ENCODE results near the gene CIB4. TPM values are rescaled to one million over a fixed set of nuclear protein-coding genes. Genes with fewer than 3 reads are reported as not detected.

Gene CIB4
- total and polyA plus RNA-seq, 2 donors from 2014 or later: not detected

- H3K27me3 ChIP-seq (ENCODE audit: control insufficient read depth, insufficient read depth, low read length): no peaks in the 10 kb centered on the region
Measured at GRCh38 chr2:26574066-26574899, 66.9 kb downstream of the CIB4 start.

GRCh38 chr2:26573241-26573925 is 67.8 kb downstream of the CIB4 start:
- H3K27ac ChIP-seq (ENCODE audit: low read depth in 2 of 2, low read length in 2 of 2): no peak overlapping the region
- H3K36me3 ChIP-seq (ENCODE audit: control insufficient read depth in 2 of 3, insufficient read depth in 3 of 3, low read length in 3 of 3): no peaks in the 10 kb centered on the region
- no peak for TF ChIP-seq CTCF (IDR thresholded peaks at IDR 0.05; ENCODE audit: borderline replicate concordance, extremely low read depth, insufficient read depth)
- no peaks in the 10 kb centered on the region for H3K4me1 ChIP-seq (ENCODE audit: control insufficient read depth in 2 of 3, insufficient read depth in 2 of 3, low read depth in 1 of 3, low read length in 3 of 3)
- intact Hi-C loops (cut with DNase I): no loop called here
- H3K27me3 ChIP-seq (ENCODE audit: control insufficient read depth, insufficient read depth, low read length): no peaks in the 10 kb centered on the region
- no peaks in the 10 kb centered on the region for H3K9me3 ChIP-seq (ENCODE audit: control insufficient read depth in 2 of 3, insufficient read depth in 1 of 3, low read length in 3 of 3)
- no peak overlapping the region for H3K4me3 ChIP-seq (ENCODE audit: low read length in 3 of 3)
- no peak for FAIRE-seq
- H3K9ac ChIP-seq (ENCODE audit: low read length in 3 of 3): no peak overlapping the region
- DNase-seq: peak in 1 of 5 donors; percentile 66

More at GRCh38 chr2:26574066-26574899, 66.9 kb downstream of the CIB4 start:
- peak in 1 of 5 donors; percentile 23 for DNase-seq
- Histone ChIP-seq H3K4me1 (ENCODE audit: control insufficient read depth in 2 of 3, insufficient read depth in 2 of 3, low read depth in 1 of 3, low read length in 3 of 3) (no peaks in the 10 kb centered on the region), H3K27ac (ENCODE audit: low read depth in 2 of 2, low read length in 2 of 2) (no peak overlapping the region), H3K9me3 (ENCODE audit: control insufficient read depth in 2 of 3, insufficient read depth in 1 of 3, low read length in 3 of 3) (no peaks in the 10 kb centered on the region), H3K4me3 (ENCODE audit: low read length in 3 of 3) (no peak overlapping the region), H3K9ac (ENCODE audit: low read length in 3 of 3) (no peak overlapping the region), H3K36me3 (ENCODE audit: control insufficient read depth in 2 of 3, insufficient read depth in 3 of 3, low read length in 3 of 3) (no peaks in the 10 kb centered on the region)
- FAIRE-seq: no peak
- intact Hi-C loops (cut with DNase I): no loop called here
- TF ChIP-seq CTCF (IDR thresholded peaks at IDR 0.05; ENCODE audit: borderline replicate concordance, extremely low read depth, insufficient read depth): no peak

GRCh38 chr2:26572591-26572990 is 68.6 kb downstream of the CIB4 start:
- no peak overlapping the region for H3K27ac ChIP-seq (ENCODE audit: low read depth in 2 of 2, low read length in 2 of 2)
- FAIRE-seq (no peak), DNase-seq (peak in 4 of 5 donors; percentile 43 to 62 (median 53))
- no peaks in the 10 kb centered on the region for H3K4me1 ChIP-seq (ENCODE audit: control insufficient read depth in 2 of 3, insufficient read depth in 2 of 3, low read depth in 1 of 3, low read length in 3 of 3)
- no peaks in the 10 kb centered on the region for H3K9me3 ChIP-seq (ENCODE audit: control insufficient read depth in 2 of 3, insufficient read depth in 1 of 3, low read length in 3 of 3)
- no peak for TF ChIP-seq CTCF (IDR thresholded peaks at IDR 0.05; ENCODE audit: borderline replicate concordance, extremely low read depth, insufficient read depth)
- no peak overlapping the region for H3K4me3 ChIP-seq (ENCODE audit: low read length in 3 of 3)
- no peak overlapping the region for H3K9ac ChIP-seq (ENCODE audit: low read length in 3 of 3)
- intact Hi-C loops (cut with DNase I): no loop called here
- no peaks in the 10 kb centered on the region for H3K27me3 ChIP-seq (ENCODE audit: control insufficient read depth, insufficient read depth, low read length)
- H3K36me3 ChIP-seq (ENCODE audit: control insufficient read depth in 2 of 3, insufficient read depth in 3 of 3, low read length in 3 of 3): no peaks in the 10 kb centered on the region
